ENCODE data around the gene NUB1. TPM values are rescaled to one million over a fixed set of nuclear protein-coding genes. Genes with fewer than 3 reads are reported as not detected.
A peak's percentile ranks its signal among the peaks of the same experiment; 100 is the strongest.

Gene NUB1
- total RNA-seq, 1 experiment from 2014 or later = 48.5 TPM

DNA sequence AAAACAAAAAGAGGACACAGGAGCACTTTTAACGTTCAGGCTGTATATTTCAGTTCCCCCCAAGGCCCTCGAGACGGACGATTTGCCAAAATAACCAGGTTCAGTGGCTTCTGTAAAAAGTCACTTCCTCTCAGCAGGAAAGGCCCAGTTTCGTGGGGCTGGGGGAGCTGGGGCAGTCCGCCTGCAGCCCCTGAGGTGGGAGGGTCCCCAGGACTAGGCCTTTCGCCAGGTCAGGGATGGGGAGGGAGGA, 39.4 kb downstream of the NUB1 start:
- H2BK15ac ChIP-seq (ENCODE audit: low read depth, low read length) = no peak overlapping the region
- H2BK120ac ChIP-seq (ENCODE audit: low read depth, low read length, poor library complexity, severe bottlenecking) = no peak overlapping the region
- H4K20me1 ChIP-seq (ENCODE audit: control insufficient read depth, insufficient read depth, insufficient read length) = peaks cover 4% of the 10 kb centered on the region
- no peak overlapping the region for H3K27ac ChIP-seq (ENCODE audit: insufficient read length, low read depth, low read length)
- no peaks in the 10 kb centered on the region for H3K79me1 ChIP-seq (ENCODE audit: insufficient read depth, low read depth, low read length, poor library complexity, severe bottlenecking)
- peak overlapping the region; percentile 20 for H3K18ac ChIP-seq (ENCODE audit: insufficient read length, low read depth, low read length)
- H3K23me2 ChIP-seq (ENCODE audit: insufficient read length, low read depth, low read length, poor library complexity, severe bottlenecking) = peaks cover 15% of the 10 kb centered on the region
- no peak overlapping the region for H3K14ac ChIP-seq (ENCODE audit: insufficient read depth, low read length)
- H3K4me3 Mint-ChIP-seq = peak overlapping the region; percentile 46 to 72
- no peaks in the 10 kb centered on the region for H3K9me3 Mint-ChIP-seq
- H2AK5ac ChIP-seq (ENCODE audit: insufficient read length, low read length) = no peak overlapping the region
- peaks cover 34% of the 10 kb centered on the region for H3K27me3 Mint-ChIP-seq (ENCODE audit: low read depth)
- H3K4me1 ChIP-seq (ENCODE audit: insufficient read depth, low read length) = no peaks in the 10 kb centered on the region
- TF ChIP-seq CTCF (conservative IDR thresholded peaks at IDR 0.05) = no peak
- peak overlapping the region in 1 of 3 experiments; percentile 28; a peak in 1 of 7 replicates for H3K27ac Mint-ChIP-seq
- no peak overlapping the region for H3K4ac ChIP-seq (ENCODE audit: low read depth, low read length)
- H3K27me3 ChIP-seq (ENCODE audit: insufficient read depth, low read length) = peaks cover 8% of the 10 kb centered on the region; the same call in 1 of the 2 replicates
- H3K36me3 Mint-ChIP-seq (ENCODE audit: insufficient read depth in 1 of 3, low read depth in 3 of 3) = peaks cover 8 to 34% (median 32%) of the 10 kb centered on the region in 3 experiments
- H2AFZ ChIP-seq (ENCODE audit: low read length) = peak overlapping the region; percentile 66
- H4K8ac ChIP-seq (replicated peaks; ENCODE audit: insufficient read length, low read depth, low read length) = no peak overlapping the region
- H3K4me1 Mint-ChIP-seq = peaks cover 17 to 18% of the 10 kb centered on the region in 2 experiments
- H3K9ac ChIP-seq (ENCODE audit: extremely low read depth, insufficient read length, low read length) = no peak overlapping the region
- no peak for DNase-seq
- H3T11ph ChIP-seq (ENCODE audit: low read length) = no peak overlapping the region
- no peak overlapping the region for H2BK5ac ChIP-seq (ENCODE audit: insufficient read length, low read length)
- H4K5ac ChIP-seq (ENCODE audit: insufficient read length, low read depth, low read length) = no peak overlapping the region
- no peak overlapping the region for H2BK20ac ChIP-seq (ENCODE audit: low read depth, low read length, poor library complexity, severe bottlenecking)
- no peak overlapping the region for H4K91ac ChIP-seq (ENCODE audit: insufficient read length, low read depth, low read length)
- H2BK12ac ChIP-seq (ENCODE audit: insufficient read length, low read depth, low read length) = no peak overlapping the region
- no peaks in the 10 kb centered on the region for H3K79me2 ChIP-seq (ENCODE audit: insufficient read depth, low read length)
- WGBS (ENCODE audit: extremely low coverage, insufficient read length, low lambda C conversion rate) = no CpG with 5 or more reads among the region's 7 CpGs
- H3K4me2 ChIP-seq (ENCODE audit: insufficient read depth, insufficient read length, low read length) = peak overlapping the region; percentile 67
- no peaks in the 10 kb centered on the region for H3K9me3 ChIP-seq (ENCODE audit: control insufficient read depth, low read depth, low read length)
- no peak overlapping the region for H3K23ac ChIP-seq (ENCODE audit: insufficient read length, low read depth, low read length)
- no peak overlapping the region for H3K56ac ChIP-seq (ENCODE audit: insufficient read length, low read depth, low read length)
